Measurements from ENCODE around the gene TMPRSS13.

Gene TMPRSS13

DNA sequence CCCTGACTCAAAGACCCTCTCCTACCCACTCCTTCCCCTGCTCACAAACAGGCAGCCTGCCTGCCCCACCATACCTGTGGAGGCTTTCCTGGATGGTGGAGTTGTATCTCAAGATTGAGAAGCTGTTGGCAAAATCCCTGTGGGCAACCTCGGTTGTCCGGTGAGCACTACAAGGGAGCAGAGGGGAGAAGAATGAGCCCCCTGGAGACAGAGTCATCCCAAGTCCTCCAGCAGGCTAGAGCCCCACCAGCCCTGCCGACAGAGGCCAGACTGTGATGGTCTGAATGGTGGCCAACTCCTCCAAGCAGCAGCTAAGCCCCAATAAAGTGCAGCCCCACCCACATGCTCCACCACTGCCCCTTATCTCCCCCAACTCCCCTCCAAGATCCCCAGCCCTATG, 17.5 kb downstream of the TMPRSS13 start:
- DNase-seq (ENCODE audit: low read depth): no peak

DNA sequence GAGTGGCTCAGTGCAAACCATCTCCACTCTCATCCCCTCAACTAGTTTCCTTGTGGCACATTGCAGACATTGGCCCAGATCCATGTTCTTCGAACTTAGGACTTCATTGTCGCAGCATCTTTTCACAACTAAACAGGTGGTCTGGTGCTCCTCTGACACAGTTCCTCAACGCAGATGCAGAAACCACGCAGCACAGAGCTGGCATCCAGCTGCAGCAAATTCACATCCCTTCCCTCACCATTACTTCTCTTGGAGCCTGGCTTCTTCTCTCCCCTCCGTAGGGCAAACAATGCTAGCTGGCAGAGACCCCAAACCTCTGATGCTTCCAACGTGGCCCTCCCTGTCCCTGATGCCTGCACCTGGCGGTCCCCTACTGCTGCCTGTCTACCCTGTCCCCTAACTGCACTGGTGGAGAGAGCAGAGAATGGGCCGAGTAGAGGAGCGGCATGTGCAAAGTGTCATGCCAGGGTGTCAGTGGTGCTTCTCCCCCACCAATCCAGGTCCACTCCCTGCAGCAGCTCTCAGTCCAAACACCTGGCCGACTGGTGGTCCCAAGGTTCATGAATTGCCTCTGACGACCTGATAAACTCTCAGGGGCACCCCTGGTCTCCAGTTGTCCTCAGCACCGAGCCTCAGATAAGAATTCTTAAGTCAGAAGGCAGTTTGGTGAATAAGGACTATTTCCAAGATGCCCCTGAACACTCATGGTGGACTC, 18.1 kb downstream of the TMPRSS13 start:
- DNase-seq (ENCODE audit: low read depth): no peak

DNA sequence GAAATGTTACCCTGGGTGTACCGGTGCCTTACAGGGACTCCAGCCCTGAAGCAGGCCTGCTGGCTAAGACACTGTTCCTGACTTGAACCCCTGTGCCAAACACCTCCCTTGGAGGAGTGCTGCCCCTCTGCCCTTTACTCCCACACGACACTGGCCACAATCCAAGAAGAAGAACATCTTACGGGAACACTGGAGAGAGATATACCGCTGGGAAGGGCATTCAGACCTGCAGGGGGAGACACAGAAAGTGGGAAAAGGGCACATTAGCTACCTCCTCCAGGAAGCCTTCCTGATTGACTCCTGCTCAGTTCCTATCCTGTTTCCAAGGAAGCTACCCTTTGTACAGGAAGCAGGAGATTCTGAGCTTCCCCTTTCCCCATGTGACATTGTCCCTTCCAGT, 18.7 kb downstream of the TMPRSS13 start:
- no peak for DNase-seq (ENCODE audit: low read depth)

DNA sequence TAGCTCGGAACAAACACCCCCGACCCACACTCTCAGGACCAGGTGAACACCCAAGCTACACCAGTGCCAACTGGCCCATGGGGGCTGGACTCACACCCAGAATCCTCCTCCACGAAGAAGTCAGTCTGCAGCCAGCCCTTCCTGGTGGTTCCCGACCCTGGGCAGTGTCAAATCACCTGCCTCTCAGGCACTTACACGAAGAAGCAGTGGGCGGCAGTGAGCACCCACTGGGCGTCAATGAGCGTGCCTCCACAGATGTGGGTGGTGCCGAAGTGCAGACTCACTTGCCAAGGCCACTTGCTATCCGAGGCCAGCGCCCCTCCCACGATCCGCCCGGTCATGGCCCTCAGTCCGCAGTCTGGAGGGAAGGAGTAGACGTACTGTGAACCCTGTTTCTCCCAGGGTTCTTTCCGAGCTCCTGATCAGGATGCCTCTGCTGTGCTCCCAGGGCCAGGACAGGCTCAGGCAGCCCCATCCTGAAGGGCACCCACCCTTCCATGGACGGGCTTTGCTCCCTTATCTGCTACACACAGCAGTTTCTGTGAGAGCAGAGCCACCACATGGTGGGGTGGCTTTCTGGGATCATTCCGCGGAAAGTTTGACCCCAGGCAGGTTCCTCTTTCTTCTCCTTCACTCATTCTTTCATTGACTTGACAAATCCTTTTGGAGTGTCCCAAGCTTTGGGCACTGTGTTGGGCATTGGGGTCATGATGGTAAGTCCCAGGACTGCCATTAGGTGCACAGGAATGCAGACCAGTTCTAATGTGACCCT, 19.4 kb downstream of the TMPRSS13 start:
- no peak for DNase-seq (ENCODE audit: low read depth)

DNA sequence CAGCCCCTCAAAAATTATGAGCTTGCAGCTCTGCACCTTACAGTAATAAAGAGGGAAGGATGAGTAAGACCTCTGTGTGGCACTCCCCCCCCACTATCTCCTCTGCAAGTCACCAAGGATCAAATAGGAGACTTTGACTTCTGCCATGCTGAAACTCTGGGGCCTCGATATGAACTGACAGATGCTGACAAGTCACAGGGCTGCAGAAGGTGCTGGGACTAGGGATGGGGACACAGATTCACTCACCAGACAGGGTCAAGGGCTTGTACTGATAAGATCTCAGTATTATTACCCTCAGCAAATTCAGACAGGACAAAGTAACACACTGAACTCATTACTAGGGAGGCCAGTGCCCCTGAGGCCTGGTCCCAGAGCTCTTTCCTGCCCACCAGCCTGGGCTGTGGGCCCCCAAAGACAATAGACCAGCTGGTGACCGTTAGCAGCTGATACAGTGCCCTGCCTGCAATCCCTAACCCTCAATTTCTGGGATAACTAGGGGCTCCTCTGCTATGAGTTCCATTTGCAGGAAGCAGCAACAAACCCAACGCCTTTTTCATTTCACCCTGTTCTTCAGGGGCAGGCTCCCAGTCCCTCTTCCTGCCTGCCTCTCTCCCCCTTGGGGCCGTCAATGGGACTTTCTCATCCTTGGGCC, 20.1 kb downstream of the TMPRSS13 start:
- no peak for DNase-seq (ENCODE audit: low read depth)

DNA sequence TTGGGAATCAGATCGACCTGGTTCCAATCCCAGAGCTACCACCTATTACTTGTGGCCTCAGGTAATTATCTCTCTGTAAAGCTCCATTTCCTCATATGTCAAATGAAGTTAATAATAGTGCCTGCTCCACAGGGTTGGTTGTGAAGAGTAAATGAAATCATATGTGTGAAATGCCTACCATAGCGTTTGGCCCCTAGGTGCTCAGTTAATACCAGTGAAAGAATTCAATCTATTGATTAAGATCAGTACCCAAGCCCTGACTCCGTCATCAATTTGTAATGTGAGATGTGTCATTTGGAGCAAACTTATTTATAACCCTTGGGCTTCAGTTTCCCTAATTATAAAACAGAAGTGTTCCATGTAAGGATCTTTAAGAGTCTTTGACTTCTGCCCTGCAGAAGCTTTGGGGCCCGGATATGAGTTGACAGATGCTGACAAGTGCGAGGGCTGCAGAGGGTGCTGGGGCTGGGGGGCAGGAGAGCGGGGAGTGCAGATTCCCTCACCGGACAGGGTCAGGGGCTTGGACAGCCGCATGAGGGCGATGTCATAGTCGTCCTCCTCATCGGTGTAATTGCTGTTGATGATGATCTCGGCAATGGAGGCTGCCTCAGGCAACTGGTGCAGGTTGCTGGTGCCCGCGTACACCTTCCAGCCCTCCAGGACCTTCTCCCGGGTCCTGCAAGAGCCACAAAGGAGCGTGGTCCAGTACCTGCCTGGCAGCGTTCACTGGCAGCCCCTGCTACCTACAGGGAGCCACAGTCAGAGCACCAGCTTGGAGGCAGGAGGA, 20.9 kb downstream of the TMPRSS13 start:
- no peak for DNase-seq (ENCODE audit: low read depth)

DNA sequence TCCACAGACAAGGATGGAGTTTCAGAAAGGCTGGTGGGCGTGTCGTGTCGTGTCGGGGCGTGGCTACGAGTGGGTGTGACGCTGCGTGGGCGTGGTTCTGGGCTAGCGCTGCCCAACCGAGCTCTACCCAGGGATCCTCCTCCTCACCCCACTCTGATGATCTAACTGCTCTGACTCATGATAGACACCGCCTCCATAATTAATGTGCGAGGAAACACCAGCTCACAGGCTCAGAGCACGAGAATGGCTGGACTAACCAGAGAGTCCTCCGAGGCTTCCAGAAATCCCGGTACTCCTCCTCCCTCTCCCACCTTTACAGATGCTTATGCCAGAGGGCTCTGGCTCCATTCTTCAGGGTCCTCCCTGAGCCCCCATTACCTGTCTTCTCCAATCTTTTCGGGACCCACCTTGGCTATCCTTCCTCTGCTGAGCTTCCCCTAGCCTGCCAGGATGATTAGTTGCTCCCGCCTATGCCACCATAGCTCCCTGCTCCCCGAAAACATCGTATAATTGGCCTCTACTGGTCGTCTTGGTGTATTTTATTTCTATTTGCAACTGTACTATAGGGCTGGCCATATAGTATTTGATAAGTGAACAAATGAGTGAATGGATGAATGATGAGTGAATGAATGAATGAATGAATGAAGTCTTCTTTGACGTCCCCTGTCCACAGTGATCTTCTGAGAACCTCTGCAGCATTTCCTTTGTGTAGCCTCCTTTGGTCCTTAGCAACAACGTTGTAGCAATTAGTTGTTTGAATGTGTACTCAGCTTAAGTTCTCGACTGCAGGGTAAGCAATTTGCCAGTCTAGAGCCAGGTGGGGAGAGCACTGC, 21.7 kb downstream of the TMPRSS13 start:
- DNase-seq (ENCODE audit: low read depth): peak; percentile 69

DNA sequence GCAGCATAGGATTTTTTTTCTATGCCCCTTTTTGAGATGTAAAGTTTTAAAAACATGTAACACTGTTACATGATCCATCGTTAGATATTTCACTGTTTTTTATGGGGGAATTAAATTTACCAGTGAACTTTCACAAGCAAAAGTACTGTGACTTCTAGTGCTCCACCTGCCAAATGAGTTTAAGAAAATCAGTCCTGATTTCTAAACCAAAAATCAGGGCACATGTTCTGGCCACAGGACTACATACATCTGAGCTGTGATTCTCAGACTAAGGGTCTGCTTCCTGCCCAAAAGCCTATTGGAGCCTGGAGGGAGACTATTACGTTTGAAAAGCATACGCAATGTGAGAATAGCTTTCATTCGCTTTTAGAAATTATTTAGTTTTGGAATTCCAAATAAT, 22.5 kb downstream of the TMPRSS13 start:
- no peak for DNase-seq (ENCODE audit: low read depth)

DNA sequence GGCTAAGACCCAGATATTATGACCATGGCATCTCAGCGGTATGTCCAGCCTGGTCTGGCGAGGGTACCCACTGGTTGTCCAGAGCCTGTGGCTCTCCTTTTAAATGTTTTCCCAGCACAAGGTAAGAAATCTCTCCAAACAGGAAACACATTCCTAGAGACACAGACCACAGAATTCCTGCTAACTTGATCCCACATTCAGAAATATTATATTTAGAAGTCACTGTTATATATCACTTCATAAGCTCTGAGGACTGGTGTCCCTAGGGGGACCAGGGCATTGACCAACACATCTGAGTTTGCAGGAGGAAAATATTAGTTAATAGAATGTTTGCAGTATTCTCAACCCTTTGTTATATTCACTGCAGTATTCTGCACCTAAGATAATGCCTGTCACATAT, 23.1 kb downstream of the TMPRSS13 start:
- DNase-seq (ENCODE audit: low read depth): no peak

DNA sequence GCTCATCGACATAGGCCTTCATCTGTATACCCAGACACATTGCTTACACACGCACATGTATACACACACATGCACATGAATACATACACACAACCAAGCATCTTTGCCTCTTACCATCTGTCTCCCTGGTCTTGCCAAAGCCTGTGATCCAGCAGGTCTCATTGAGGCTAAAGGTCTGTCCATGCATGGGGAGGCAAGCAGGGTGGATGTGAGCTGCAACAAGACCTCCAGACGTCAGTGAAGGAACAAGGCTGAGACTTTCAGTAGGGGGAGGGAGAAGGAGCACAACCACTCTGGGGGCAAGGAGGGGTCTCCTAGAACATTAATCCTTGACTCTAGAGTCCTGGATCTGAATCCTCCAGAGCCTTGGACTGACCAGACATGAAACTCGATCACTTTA, 23.7 kb downstream of the TMPRSS13 start:
- DNase-seq (ENCODE audit: low read depth): no peak

DNA sequence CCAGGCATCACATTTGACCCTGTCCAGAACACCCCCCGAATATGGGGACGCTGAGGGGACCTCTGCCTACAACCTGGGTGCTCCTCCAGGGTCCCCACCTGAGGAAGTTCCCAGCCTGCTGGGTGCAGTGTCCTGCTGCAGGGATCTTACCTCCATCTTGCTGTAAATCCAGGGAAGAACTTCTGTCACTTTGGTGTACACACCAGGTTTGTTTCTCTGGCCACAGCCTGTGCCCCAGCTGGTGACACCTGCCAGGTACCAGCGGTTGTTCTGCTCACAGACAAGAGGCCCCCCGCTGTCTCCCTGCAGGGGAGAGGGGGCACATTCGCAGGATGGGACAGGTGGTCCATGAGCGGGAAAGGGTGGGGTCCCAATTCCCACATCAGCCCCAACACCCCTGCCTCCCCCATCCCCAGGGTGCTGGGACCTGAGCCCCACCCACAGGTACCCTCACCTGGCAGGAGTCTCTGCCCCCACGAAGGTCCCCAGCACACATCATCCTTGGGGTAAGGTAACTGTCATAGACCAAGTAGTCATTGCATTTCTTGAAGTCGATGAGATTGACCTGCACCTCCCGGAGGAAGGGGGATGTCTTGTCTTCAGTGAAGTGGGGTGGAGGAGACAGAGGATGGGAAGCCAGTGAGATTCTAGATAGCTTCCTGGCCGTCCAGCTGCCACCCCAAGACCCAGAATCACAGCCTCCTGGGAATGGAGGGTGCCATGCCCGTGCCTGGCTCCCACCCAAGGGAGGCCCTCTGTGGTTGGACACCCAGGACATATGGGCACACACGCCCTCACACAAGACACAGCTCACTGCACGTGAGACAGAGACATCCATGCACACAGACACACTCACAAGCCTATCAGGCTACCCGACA, 25.5 kb downstream of the TMPRSS13 start:
- DNase-seq (ENCODE audit: low read depth): no peak

DNA sequence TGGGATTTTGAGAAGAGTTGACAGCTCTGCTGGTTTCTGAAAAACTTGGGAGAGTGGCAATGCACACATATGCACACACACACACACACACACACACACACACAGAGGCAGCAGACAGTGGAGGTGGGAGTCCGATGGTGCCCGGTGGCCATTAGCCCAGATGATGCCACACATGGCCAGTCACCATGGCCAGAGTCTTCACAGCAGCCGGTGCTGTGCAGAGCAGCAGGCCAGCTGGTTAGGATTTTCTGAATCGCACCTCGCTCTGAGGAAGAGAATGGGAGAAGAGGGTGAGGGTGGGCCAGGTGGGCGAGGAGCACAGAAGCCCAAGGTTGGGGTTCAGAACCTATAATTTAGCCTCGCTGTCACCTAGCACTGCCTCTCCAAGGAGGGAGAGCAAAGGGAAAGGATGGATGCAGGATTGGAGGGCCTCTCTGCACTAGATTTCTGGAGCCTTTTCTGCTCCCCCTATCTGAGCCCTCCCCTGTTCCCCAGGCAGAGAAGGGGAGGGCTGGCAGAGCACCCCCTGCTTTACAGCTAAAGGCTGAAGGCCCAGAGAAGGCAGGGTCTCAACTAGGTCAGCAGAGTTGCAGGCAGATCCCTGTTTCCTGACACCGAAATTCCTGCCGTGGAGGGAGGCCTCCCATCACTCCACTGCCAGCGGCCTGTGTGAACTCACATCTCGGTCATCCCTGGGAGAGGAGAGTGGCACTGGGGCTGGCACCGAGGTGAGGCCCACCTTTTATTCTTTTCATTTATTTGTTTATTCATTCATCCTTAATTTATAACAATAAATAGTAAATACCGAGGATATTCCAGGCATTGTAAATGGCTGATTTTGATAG, 27.0 kb downstream of the TMPRSS13 start:
- DNase-seq (ENCODE audit: low read depth): no peak

DNA sequence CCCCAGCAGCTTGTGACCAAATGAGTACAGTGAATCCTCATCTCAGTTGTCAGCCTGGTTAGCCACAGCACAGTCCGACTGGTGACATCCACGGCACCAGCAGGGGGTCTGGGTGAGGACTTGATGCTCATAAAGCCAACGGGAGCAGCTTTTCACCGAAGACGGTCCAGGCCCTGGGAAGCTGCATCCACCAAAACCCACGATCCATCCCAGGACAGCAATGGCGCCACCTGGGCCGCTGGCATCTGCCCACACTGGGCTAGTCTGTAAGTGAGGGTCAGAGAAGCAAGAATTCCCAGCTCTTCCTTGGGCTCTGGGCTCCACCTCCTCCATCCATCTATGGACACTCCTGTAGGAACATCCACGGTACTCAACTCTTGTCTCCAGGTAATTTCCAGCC, 27.6 kb downstream of the TMPRSS13 start:
- no peak for DNase-seq (ENCODE audit: low read depth)

DNA sequence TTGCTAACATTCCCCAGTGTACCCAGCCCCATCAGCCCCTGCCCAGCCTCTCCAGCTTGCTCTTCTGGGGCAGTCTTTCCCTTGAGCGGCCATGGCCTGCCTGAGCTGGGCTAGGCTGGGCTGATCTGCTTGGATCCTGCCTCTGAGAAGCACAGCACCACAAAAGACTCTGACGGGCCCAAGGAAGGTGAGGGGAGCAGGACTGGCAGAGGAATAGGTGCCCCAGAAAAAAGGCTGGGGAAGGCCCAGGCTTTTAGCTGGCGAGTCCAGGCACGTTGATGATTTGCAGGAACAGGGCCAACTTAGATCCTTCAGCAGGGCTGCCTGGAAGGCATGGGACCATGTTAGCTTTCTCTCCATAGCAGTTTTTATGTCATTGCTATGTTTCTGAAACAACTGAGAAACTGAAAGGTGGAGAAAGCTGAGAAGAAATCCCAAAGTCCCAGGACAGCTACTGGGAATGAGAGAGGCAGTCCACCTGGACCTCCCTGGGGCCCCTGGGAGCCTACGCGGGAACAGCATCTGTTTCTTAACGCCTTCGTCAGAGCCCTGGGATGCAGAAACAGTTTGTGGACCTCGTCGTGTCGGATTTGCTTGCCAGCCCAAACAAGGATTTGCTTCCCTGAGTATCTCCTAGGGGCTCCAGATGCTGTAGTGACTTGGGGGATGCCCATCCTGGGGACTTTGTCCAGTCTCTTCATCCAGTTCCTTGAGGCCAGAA, 28.3 kb downstream of the TMPRSS13 start:
- DNase-seq (ENCODE audit: low read depth): no peak

DNA sequence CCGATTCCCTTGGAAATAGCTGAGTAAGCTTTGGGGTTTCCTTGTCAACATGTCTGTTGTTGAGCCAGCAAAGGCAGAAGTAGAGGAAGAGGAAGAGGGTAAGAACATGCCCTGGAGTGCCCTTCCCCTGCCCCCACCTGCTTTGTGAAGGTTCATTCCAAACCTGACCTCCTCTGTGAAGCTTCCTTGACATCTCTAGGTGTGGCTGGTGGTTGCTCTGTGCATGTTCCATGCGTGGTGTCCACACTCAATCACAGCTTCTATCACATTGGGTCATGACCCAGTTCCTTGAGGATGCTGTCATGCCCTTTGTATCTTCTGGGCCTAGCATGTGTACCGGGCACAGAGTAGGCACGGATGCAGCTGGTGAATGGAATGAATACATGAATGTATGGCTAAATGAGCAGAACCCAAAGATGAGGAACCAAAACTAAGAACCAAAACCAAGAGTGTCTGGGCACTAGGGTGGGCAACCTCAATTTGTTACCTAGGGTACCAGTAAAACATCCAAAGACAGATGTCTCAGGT, 29.0 kb downstream of the TMPRSS13 start:
- DNase-seq (ENCODE audit: low read depth): no peak

DNA sequence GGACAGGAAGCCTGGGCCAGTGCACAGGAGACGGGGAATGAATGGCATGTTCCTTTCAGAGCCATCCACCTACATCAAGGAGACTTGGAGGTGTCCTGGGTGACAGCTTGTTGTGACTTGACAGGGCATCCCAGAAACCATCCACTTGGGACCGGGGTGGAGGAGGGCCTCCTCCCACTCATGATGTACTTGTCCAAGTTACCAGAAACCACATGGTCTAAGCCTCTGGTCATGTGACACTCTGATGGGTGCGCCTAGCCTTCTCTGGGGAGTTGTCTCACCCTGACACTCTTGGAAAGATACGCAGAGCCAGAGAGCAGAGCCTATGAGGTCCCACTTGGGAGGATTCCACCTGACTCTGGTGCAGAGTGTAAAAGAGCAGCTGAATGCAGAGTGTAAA, 31.1 kb downstream of the TMPRSS13 start:
- DNase-seq (ENCODE audit: low read depth): no peak

DNA sequence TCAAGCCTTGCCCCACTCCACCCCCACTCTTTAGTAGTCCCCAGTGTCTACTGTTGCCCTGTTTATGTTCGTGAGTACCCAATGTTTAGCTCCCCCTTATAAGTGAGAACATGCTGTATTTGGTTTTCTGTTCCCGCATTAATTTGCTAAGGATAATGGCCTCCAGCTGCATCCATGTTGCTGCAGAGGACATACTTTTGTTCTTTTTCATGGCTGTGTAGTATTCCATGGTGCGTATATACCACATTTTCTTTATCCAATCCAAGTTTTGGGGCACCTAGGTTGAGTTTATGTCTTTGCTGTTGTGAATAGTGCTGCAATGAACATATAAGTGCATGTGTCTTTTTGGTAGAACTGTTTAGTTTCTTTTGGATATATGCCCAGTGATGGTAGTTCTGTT, 36.6 kb downstream of the TMPRSS13 start:
- no peak for DNase-seq (ENCODE audit: low read depth)

DNA sequence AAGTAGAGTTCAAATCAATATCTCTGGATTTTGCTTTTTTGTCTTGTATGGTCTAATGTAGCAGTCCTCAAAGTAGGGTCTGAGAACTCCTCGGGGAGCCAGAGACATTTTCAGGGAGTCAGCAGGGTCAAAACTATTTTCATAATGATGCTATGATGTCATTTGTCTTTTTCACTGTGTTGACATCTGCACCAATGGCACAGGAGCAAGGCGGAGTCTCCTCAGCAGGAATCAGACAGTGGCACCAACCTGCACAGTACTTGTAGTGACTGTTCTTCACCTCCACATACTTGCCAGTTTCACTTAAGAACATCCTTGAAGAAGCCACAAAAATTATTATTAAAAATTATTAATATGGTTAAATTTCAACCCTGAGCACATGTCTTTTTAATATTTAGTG, 37.8 kb downstream of the TMPRSS13 start:
- no peak for DNase-seq (ENCODE audit: low read depth)

DNA sequence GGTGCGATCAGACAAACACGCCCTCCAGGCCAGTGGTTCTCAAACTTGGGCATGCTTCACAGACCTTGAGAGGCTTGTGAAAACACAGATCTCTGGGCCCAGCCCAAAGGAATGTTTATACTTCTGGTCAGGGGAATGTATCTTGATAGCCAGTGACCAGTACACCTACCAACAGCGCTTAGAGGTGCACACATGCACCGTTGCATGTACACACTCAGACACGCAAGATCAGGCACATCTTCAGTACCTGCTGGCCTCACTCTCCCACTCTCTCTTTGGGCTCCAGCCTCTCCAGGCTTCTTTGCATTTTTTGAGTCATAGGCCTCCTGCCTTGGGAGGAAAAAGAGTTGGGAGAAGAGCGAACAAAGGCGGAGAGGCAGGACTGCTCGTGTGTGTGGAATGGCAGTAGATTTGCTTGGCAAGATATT, 41.0 kb downstream of the TMPRSS13 start:
- DNase-seq (ENCODE audit: low read depth): no peak
